Activated CD4-positive, CD25-positive, alpha-beta regulatory T cell treated with anti-CD3 and anti-CD28 coated beads, Interleukin-2, amount 50 U/mL, for 24 hours (primary cell): ENCODE data around the gene PLA2G4A.

Source experiments
- ATAC-seq, 2 donors: fragments of 150-1000 bp; cut with Tn5 transposase; one replicate each; pipeline ENCODE4 v1.10.0; 2021; ENCODE audit warnings: mild to moderate bottlenecking in 1 of 2, moderate library complexity in 1 of 2

The PLA2G4A gene

GRCh38 chr1:187032982-187033692, 204.4 kb downstream of the PLA2G4A start:
- no peak for ATAC-seq

GRCh38 chr1:187033693-187034390, 205.1 kb downstream of the PLA2G4A start:
- ATAC-seq = no peak

GRCh38 chr1:187034501-187034900, 205.8 kb downstream of the PLA2G4A start:
- no peak for ATAC-seq

GRCh38 chr1:187037973-187038553, 209.3 kb downstream of the PLA2G4A start:
- ATAC-seq = no peak
